ENCODE data around the gene ENO2.
"Not testable (repeated sequence)": the region's sequence is repeated elsewhere in the genome, so short reads cannot be mapped to it uniquely, and the experiment has no call there.

The ENO2 gene

DNA sequence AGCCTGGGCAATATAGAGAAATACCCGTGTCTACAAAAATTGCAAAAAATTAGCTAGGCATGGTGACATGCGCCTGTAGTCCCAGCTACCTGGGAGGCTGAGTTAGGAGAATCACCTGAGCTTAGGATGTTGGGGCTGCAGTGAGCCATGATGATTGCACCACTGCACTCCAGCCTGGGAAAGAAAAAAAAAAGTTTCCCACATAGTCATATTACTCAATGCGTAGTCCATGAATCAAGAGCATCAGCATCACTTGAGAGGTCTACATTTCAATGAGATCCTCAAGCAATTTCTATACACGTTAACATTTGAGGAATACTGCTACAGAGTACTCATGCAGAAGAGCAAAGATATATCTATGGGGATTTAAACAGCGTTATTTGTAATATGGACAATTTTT is 15.0 kb upstream of the ENO2 start:
- Mint-ChIP-seq H3K4me3 (no peak overlapping the region), H3K36me3 (no peaks in the 10 kb centered on the region), H3K9me3 (no peaks in the 10 kb centered on the region), H3K27ac (peak overlapping the region; percentile 51), H3K4me1 (no peaks in the 10 kb centered on the region)
- DNase-seq (ENCODE audit: low spot score in 2 of 2) (no peak), ATAC-seq (no peak)

DNA sequence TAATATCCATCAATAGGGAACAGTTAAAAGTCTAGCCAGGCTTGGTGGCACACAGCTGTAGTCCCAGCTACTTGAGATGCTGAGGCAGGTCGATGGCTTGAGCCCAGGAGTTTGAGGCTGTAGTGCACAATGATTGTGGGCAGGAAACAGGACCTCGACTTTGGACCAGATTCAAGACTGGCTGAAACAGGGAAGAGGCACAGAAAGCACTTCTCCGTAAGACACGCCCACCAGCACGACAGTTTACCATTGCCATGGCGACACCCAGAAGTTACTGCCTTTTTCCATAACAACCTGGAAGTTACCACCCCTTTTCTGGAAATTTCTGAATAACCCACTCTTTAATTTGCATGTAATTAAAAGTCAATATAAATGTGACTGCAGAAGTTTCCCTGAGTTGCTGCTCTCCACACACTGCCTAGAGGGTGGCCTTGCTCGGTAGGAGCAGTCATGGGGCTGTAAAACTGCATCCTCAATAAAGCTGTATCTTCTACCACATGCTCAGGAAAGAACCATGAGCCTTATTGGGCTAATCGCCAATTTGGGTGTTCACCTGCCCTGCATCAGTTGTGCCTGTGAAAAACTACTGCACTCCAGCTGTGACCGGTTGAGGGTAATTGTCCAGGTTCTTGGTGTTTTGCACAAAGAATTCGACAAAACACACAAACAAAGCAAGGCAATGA is 14.4 kb upstream of the ENO2 start:
- Mint-ChIP-seq H3K4me3 (no peak overlapping the region), H3K36me3 (no peaks in the 10 kb centered on the region), H3K27ac (peak overlapping the region; percentile 51), H3K9me3 (no peaks in the 10 kb centered on the region), H3K4me1 (no peaks in the 10 kb centered on the region)
- ATAC-seq = no peak
- no peak for DNase-seq (ENCODE audit: low spot score in 2 of 2)

DNA sequence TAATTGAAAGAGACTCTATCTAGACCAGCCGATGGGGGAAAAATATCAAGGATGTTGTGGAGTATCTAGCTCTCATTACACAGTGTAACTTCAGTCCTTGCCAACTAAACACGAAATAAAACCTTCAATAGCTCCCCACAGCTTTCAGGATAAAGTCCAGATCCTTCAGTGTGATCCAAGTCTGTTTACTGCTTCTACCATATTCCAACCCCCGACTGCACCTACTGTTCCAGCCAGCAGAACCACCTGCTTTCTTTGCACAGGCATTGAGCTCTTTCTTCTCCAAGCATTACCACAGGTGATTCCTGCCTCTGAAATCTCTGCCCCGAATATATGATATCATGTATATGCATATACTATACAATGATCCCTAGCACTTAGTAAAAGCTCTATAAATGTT is 11.9 kb upstream of the ENO2 start:
- no peaks in the 10 kb centered on the region for H3K4me1 Mint-ChIP-seq
- H3K36me3 Mint-ChIP-seq = peaks cover under 1% of the 10 kb centered on the region
- no peak for ATAC-seq
- no peak for DNase-seq (ENCODE audit: low spot score in 2 of 2)
- H3K27ac Mint-ChIP-seq = no peak overlapping the region
- H3K4me3 Mint-ChIP-seq = no peak overlapping the region
- no peaks in the 10 kb centered on the region for H3K9me3 Mint-ChIP-seq

DNA sequence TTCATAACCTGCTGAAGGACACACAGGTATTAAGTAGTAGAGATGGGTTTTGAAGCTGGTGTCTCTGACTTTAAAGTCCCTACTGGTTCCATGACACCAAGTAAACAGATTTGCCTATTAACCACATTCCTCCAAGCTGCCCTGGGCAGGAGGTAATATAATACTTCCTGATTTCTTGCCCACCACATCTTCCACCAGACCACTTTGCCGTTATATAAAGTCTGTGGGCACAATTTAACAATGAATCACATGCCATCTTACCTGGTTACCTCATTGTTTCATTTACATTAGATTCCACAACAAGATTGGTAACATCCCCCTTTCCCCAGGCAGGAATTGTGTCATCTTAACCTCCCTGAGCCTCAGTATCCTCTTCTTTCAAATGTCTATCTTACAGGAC is 10.7 kb upstream of the ENO2 start:
- DNase-seq (ENCODE audit: low spot score in 2 of 2) (no peak), ATAC-seq (no peak)
- Mint-ChIP-seq H3K9me3 (no peaks in the 10 kb centered on the region), H3K4me3 (no peak overlapping the region), H3K36me3 (peaks cover 6% of the 10 kb centered on the region), H3K27ac (no peak overlapping the region), H3K4me1 (no peaks in the 10 kb centered on the region)

DNA sequence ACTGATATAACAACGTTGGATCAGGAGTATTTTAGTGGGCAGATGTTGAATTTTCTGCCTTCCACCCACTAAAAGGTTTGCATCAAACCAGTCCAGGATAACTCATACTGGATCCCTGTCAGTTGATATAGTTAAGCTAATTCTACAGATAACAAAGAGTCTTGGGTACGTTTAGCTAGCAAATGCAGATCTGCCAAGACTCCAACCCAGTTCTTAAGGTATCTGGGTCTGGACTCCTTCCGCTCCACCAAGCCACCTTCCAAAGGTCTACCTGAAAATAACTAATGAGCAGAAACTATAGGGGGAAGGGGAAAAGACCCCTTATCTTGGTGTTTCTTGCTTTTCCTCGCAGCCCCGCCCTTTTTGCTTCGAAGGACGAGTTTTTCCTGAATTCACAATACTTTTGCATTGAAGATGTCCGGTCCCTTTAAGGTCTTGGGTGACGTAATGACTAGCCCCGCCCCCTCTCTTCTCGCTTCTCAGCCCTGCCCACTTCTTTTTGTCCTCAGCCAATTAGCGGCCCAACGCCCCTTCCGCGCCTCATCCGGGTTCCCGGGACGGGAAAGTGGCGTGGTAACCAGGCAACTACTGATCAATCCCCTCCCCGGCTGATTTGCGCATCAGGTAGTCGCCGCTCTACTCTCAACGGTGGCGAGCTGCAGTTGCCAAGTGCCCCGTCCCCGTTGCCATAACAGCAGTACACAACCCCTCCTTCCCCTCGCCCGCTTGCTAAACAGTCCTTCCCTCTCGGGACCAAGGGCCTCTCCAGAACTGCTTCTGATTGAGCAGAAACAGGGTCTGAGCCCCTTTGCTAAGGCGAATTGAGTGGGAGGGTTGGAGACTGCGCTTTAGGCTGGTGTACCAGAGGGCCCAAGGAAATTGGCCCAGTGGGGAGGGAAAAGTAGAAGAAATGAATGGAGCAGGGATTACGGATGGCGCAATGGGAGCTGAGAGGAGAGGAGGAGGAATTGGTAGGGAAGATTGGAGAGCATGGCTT is 9.8 kb upstream of the ENO2 start, which contains the start of gene LRRC23:
Gene LRRC23, plus strand, starts transcription at position 543 of the 997 bp plus-strand sequence. CDS start 812 bp downstream, outside the sequence.
- ATAC-seq (peak; percentile 98), DNase-seq (ENCODE audit: low spot score in 2 of 2) (peak; percentile 86 to 99)
- Mint-ChIP-seq H3K4me1 (no peaks in the 10 kb centered on the region), H3K27ac (no peak within 1 kb of the TSS), H3K36me3 (peaks cover 6% of the 10 kb centered on the region), H3K4me3 (no peak within 1 kb of the TSS), H3K9me3 (no peaks in the 10 kb centered on the region)

DNA sequence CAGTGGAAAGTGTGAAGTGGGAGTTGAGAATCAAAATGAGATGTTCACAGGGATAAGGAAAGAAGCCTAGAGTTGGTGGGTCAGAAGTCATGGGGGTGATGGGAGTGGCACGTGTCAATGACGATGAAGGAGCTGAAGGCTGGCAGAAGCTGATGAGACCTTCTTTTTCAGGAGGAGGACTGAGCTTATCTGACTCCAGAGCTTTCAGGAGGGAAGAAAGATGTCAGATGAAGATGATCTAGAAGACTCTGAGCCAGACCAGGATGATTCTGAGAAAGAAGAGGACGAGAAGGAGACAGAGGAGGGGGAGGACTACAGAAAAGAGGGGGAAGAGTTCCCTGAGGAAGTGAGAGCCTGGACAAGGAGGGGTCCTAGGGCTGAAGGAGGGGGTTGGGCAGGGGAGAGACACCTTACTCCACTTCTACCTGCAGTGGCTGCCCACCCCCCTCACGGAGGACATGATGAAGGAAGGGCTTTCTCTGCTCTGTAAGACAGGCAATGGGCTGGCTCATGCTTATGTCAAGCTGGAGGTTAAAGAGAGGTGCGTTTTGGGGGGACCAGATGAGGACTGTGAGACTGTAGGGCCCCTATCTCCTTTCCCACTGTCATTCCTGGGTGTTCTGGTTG is 8.9 kb upstream of the ENO2 start:
- ATAC-seq (no peak), DNase-seq (ENCODE audit: low spot score in 2 of 2) (no peak)
- Mint-ChIP-seq H3K36me3 (peaks cover 6% of the 10 kb centered on the region), H3K4me1 (no peaks in the 10 kb centered on the region), H3K27ac (no peak overlapping the region), H3K4me3 (no peak overlapping the region), H3K9me3 (no peaks in the 10 kb centered on the region)

DNA sequence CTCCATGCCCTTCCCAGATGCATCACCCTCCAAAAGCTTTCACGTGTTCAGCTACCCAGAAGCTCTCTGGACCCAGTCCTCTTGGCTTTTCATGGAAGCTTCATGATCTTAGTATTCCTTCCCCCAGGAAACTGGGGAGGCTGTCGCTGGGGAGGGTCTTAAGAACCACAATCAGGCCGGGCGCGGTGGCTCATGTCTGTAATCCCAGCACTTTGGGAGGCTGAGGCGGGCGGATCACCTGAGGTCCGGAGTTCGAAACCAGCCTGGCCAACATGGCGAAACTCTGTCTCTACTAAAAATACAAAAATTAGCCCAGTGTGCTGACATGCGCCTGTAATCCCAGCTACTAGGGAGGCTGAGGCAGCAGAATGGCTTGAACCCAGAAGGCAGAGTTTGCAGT is 6.2 kb upstream of the ENO2 start:
- ATAC-seq; H3K4me1 Mint-ChIP-seq; H3K27ac Mint-ChIP-seq; DNase-seq (ENCODE audit: low spot score in 2 of 2); H3K9me3 Mint-ChIP-seq; H3K4me3 Mint-ChIP-seq: not testable (repeated sequence)
- H3K36me3 Mint-ChIP-seq = peaks cover 11% of the 10 kb centered on the region

DNA sequence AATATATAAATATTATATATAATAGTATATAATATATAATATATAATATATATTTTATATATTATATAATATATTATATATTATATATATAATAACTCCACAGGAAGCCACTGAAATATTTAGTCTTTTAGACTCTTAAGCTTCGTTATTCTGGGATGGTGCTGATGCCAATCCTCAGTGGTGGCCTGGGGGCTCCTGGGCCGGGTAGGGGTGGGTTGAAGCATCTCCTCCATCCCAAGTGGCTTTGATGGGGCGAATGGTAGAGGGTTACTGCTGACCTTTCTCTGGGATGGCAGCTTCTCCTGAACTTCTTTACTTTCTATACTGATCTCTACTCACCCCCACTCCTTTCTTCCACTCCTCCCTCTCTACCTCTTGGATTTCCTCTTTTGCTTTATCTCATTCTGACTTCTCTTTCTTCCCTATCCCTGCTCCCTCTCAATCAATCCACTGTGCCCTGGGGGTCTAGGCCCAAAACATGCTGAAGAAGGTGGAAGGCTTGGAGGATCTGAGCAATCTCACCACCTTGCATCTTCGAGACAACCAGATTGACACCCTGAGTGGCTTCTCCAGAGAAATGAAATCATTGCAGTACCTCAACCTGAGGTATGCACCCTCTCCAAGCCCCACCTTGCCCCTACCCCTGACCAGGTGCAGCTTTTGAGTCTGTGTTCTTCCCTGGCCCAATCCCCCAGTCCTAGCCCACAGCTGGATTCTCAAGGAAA is 4.8 kb upstream of the ENO2 start:
- no peak for DNase-seq (ENCODE audit: low spot score in 2 of 2)
- H3K9me3 Mint-ChIP-seq = no peaks in the 10 kb centered on the region
- no peak overlapping the region for H3K27ac Mint-ChIP-seq
- H3K4me3 Mint-ChIP-seq = no peak overlapping the region
- peaks cover 12% of the 10 kb centered on the region for H3K4me1 Mint-ChIP-seq
- H3K36me3 Mint-ChIP-seq = peaks cover 18% of the 10 kb centered on the region
- ATAC-seq = no peak

DNA sequence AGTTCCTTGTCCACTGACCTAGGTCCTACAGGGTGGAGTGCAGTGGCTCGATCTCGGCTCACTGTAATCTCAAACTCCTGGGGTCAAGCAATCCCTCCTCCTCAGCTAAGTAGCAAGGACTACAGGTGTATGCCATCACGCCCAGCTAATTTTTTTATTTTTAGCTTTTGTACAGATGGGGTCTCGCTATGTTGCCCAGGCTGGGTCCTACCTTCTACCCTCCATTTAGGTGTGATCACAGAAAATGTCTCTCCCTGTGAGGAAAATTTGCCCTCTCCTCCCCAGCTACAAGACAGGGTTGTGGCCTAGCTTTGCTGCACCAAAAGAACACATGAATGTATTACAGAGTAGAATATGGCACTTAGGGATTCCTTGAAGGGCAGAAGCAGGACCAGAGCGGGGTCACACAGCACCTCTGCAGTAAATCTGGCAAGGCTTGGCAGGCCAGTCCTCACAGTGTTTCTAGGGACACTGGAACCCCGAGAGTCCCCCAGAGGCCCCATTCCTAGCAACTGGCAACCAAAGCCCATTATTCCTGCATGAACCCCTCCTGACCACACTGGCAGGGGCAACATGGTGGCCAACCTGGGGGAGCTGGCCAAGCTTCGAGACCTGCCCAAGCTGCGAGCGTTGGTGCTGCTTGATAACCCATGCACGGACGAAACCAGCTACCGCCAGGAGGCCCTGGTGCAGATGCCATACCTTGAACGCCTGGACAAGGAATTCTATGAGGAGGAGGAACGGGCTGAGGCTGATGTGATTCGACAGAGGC is 2.0 kb upstream of the ENO2 start:
- peak overlapping the region; percentile 95 for H3K27ac Mint-ChIP-seq
- no peak for ATAC-seq
- DNase-seq (ENCODE audit: low spot score in 2 of 2) = no peak
- H3K4me3 Mint-ChIP-seq = peak overlapping the region; percentile 99
- H3K9me3 Mint-ChIP-seq = no peaks in the 10 kb centered on the region
- H3K4me1 Mint-ChIP-seq = peaks cover 37% of the 10 kb centered on the region
- H3K36me3 Mint-ChIP-seq = peaks cover 46% of the 10 kb centered on the region

DNA sequence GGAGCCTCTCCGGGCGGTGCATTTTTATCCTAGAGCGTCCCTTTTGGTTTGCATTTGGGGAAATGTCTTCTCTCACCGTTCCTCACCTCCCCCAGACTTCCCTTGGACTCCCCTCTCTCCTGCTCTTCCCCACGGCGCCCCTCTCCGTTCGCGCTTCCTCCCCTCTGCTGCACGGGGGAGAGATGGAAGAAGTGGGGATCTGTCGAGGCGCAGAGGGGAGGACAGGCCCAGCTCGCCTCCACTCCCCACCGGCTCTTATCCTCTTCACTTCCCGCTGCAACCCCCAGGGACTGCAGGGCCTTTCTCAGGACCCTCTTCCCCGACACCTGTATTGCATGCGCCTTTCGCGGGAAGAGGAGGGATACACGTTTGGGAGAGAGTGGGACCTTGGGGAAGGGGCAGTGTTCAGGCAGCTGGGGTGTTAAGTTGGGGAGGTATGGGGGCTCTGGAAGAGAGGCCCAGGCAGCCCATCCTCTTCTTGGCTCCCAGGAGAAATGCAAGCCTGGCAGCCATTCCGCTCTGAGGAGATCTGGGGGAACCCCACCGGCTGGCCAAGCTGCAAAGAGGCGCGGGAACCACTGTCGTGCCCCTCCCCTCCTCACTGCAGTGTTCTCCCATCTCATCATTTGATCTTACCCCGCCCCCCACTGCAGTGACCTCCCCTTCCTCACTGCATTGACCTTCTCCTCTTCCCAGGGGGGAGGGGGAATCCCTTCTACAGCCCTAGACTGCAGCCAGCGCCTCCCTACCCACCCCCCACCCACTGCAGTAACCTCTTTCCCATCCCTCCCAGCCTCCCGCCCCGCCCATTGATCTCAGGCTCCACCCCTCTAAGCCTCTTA is 788 bp downstream of the ENO2 start:
- peaks cover 68% of the 10 kb centered on the region for H3K36me3 Mint-ChIP-seq
- ATAC-seq (no peak), DNase-seq (ENCODE audit: low spot score in 2 of 2) (no peak)
- H3K4me1 Mint-ChIP-seq = peaks cover 49% of the 10 kb centered on the region
- H3K9me3 Mint-ChIP-seq = no peaks in the 10 kb centered on the region
- peak overlapping the region; percentile 95 for H3K27ac Mint-ChIP-seq
- peak overlapping the region; percentile 99 for H3K4me3 Mint-ChIP-seq

DNA sequence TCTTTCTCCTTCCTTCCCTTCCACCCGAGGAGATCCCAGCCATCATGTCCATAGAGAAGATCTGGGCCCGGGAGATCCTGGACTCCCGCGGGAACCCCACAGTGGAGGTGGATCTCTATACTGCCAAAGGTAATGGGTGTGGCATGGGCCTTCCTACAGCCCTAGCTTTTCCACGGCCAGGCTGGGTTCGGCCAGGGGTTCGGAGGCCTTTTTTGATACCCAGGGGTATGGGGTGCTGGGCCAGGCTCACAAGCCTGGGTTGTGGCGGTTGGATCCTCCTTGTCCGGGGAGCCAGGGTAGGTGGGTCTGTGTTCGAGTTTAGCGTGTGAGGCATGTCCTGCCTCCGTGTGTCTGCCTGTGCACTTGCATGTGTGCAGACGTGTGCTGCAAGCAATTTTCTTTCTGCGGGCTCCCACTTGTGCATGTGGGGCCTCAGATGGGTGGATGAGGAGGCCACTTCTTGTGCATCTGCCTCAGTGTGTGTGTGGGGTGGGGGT is 1.5 kb downstream of the ENO2 start:
- DNase-seq (ENCODE audit: low spot score in 2 of 2) = no peak
- H3K36me3 Mint-ChIP-seq = peaks cover 75% of the 10 kb centered on the region
- H3K9me3 Mint-ChIP-seq = no peaks in the 10 kb centered on the region
- no peak for ATAC-seq
- peak overlapping the region; percentile 99 for H3K4me3 Mint-ChIP-seq
- peaks cover 49% of the 10 kb centered on the region for H3K4me1 Mint-ChIP-seq
- H3K27ac Mint-ChIP-seq = peak overlapping the region; percentile 95

DNA sequence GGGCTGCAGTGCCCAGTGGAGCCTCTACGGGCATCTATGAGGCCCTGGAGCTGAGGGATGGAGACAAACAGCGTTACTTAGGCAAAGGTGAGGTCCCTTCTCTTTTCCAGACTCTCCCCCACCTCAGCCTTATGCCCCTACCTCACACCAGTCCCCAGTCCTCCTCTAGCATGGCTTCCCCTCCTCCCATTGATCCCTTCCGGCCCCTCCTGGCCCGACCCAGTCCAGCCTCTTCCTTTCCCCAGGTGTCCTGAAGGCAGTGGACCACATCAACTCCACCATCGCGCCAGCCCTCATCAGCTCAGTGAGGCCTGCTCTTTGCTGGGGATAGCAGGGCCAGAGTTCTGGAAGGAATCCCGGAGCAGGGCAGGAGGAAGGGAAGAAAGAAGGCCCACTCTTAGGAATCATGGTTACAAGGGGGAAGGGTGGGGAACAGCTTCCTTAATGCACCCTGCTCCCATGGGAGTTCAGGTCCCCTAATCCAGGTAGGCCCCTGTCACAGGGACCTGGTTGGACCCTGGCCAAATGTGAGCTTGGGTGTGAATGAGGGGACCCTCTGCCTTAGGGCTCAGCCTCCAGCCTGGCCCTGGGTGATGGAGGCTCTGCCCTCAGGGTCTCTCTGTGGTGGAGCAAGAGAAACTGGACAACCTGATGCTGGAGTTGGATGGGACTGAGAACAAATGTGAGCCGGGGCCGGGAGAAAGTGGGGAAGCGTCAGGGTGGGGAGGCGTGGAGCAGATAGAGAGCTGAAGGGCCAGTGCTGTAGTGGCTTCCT is 2.2 kb downstream of the ENO2 start:
- Mint-ChIP-seq H3K36me3 (peaks cover 83% of the 10 kb centered on the region), H3K4me3 (peak overlapping the region; percentile 99), H3K9me3 (no peaks in the 10 kb centered on the region), H3K4me1 (peaks cover 56% of the 10 kb centered on the region), H3K27ac (peak overlapping the region; percentile 95)
- DNase-seq (ENCODE audit: low spot score in 2 of 2) = no peak
- no peak for ATAC-seq

All from stimulated activated effector memory CD8-positive, alpha-beta T cell treated with anti-CD3 and anti-CD28 coated beads, Interleukin-12 subunit alpha, Interleukin-12 subunit beta, amount 100 ng/mL, for 72 hours (primary cell).